ENCODE results near the gene USP17L18. TPM values are rescaled to one million over a fixed set of nuclear protein-coding genes. Genes with fewer than 3 reads are reported as not detected.

USP17L18 gene
- total and polyA plus RNA-seq, 5 donors from 2014 or later: not detected

Other genes with a start within 250 kb of the USP17L18 start
- gene FAM90A26, start 78.2 kb upstream of the USP17L18 start, total RNA-seq: not detected
- gene FAM90A26, start 78.2 kb upstream of the USP17L18 start, polyA plus RNA-seq: not detected
- not detected for gene USP17L10, start 38.0 kb upstream of the USP17L18 start, total RNA-seq
- not detected for gene USP17L10, start 38.0 kb upstream of the USP17L18 start, polyA plus RNA-seq
- not detected for gene USP17L11, start 33.2 kb upstream of the USP17L18 start, total RNA-seq
- not detected for gene USP17L11, start 33.2 kb upstream of the USP17L18 start, polyA plus RNA-seq
- gene USP17L12, start 28.5 kb upstream of the USP17L18 start, total RNA-seq: not detected
- gene USP17L12, start 28.5 kb upstream of the USP17L18 start, polyA plus RNA-seq: not detected
- not detected for gene USP17L13, start 23.7 kb upstream of the USP17L18 start, total RNA-seq
- gene USP17L13, start 23.7 kb upstream of the USP17L18 start, polyA plus RNA-seq: not detected
- gene USP17L15, start 14.2 kb upstream of the USP17L18 start, total RNA-seq: not detected
- gene USP17L15, start 14.2 kb upstream of the USP17L18 start, polyA plus RNA-seq: not detected
- gene USP17L17, start 4.8 kb upstream of the USP17L18 start, total RNA-seq: not detected
- not detected for gene USP17L17, start 4.8 kb upstream of the USP17L18 start, polyA plus RNA-seq
- not detected for gene USP17L19, start 4.7 kb downstream of the USP17L18 start, total RNA-seq
- gene USP17L19, start 4.7 kb downstream of the USP17L18 start, polyA plus RNA-seq: not detected
- not detected for gene USP17L20, start 9.5 kb downstream of the USP17L18 start, total RNA-seq
- gene USP17L20, start 9.5 kb downstream of the USP17L18 start, polyA plus RNA-seq: not detected
- gene USP17L21, start 14.2 kb downstream of the USP17L18 start, total RNA-seq: not detected
- not detected for gene USP17L21, start 14.2 kb downstream of the USP17L18 start, polyA plus RNA-seq
- gene USP17L22, start 19.0 kb downstream of the USP17L18 start, total RNA-seq: not detected
- not detected for gene USP17L22, start 19.0 kb downstream of the USP17L18 start, polyA plus RNA-seq
- not detected for gene USP17L24, start 76.5 kb downstream of the USP17L18 start, total RNA-seq
- gene USP17L24, start 76.5 kb downstream of the USP17L18 start, polyA plus RNA-seq: not detected
- not detected for gene USP17L25, start 81.3 kb downstream of the USP17L18 start, total RNA-seq
- not detected for gene USP17L25, start 81.3 kb downstream of the USP17L18 start, polyA plus RNA-seq
- gene USP17L26, start 86.0 kb downstream of the USP17L18 start, total RNA-seq: not detected
- gene USP17L26, start 86.0 kb downstream of the USP17L18 start, polyA plus RNA-seq: not detected
- gene USP17L5, start 90.8 kb downstream of the USP17L18 start, total RNA-seq: not detected
- gene USP17L5, start 90.8 kb downstream of the USP17L18 start, polyA plus RNA-seq: not detected
- gene USP17L27, start 95.5 kb downstream of the USP17L18 start, total RNA-seq: not detected
- gene USP17L27, start 95.5 kb downstream of the USP17L18 start, polyA plus RNA-seq: not detected
- not detected for gene USP17L28, start 100.3 kb downstream of the USP17L18 start, total RNA-seq
- gene USP17L28, start 100.3 kb downstream of the USP17L18 start, polyA plus RNA-seq: not detected
- gene USP17L29, start 105.0 kb downstream of the USP17L18 start, total RNA-seq: not detected
- gene USP17L29, start 105.0 kb downstream of the USP17L18 start, polyA plus RNA-seq: not detected
- gene USP17L30, start 114.5 kb downstream of the USP17L18 start, total RNA-seq: not detected
- not detected for gene USP17L30, start 114.5 kb downstream of the USP17L18 start, polyA plus RNA-seq
- gene DEFB131A, start 195.8 kb downstream of the USP17L18 start, total RNA-seq: not detected
- gene DEFB131A, start 195.8 kb downstream of the USP17L18 start, polyA plus RNA-seq: not detected